HTERT RPE-1 (cell line): ENCODE data around the gene ACTL8.
"Not testable (repeated sequence)": the region's sequence is repeated elsewhere in the genome, so short reads cannot be mapped to it uniquely, and the experiment has no call there.

Experiments used
- in situ Hi-C: fragments of 300-500 bp; cut with MboI; formaldehyde crosslinking; loops from 4 replicates; pipeline ENCODE4 v1.14.3; 2020; ENCODE audit warnings: low sequenced_read_pairs

The ACTL8 gene

GRCh38 chr1:17734609-17735008 is 20.5 kb upstream of the ACTL8 start:
- in situ Hi-C loops: no loop called here

GRCh38 chr1:17735348-17735747 is 19.8 kb upstream of the ACTL8 start:
- in situ Hi-C loops: no loop called here

GRCh38 chr1:17735793-17736192 is 19.3 kb upstream of the ACTL8 start:
- in situ Hi-C loops: no loop called here

- in situ Hi-C loops: no loop called here
Observed at GRCh38 chr1:17736625-17737024, 18.5 kb upstream of the ACTL8 start.

GRCh38 chr1:17739050-17739449 is 16.1 kb upstream of the ACTL8 start:
- in situ Hi-C loops: no loop called here

- in situ Hi-C loops: no loop called here
Observed at GRCh38 chr1:17741052-17741451, 14.1 kb upstream of the ACTL8 start.

- in situ Hi-C loops: no loop called here
Observed at GRCh38 chr1:17742583-17742982, 12.6 kb upstream of the ACTL8 start.

GRCh38 chr1:17743008-17743647 is 12.0 kb upstream of the ACTL8 start:
- in situ Hi-C loops: no loop called here

- in situ Hi-C loops: no loop called here
Observed at GRCh38 chr1:17743925-17744324, 11.2 kb upstream of the ACTL8 start.

- in situ Hi-C loops: no loop called here
Observed at GRCh38 chr1:17744666-17745478, 10.3 kb upstream of the ACTL8 start.

- in situ Hi-C loops: no loop called here
Observed at GRCh38 chr1:17745479-17745955, 9.6 kb upstream of the ACTL8 start.

GRCh38 chr1:17746281-17746680 is 8.9 kb upstream of the ACTL8 start:
- in situ Hi-C loops: not testable (repeated sequence)

- in situ Hi-C loops: no loop called here
Observed at GRCh38 chr1:17746920-17747319, 8.2 kb upstream of the ACTL8 start.

- in situ Hi-C loops: no loop called here
Observed at GRCh38 chr1:17750333-17750732, 4.8 kb upstream of the ACTL8 start.

- in situ Hi-C loops: no loop called here
Observed at GRCh38 chr1:17752356-17752755, 2.8 kb upstream of the ACTL8 start.

- in situ Hi-C loops: no loop called here
Observed at GRCh38 chr1:17757426-17757825, 2.3 kb downstream of the ACTL8 start.

GRCh38 chr1:17759114-17759513 is 4.0 kb downstream of the ACTL8 start:
- in situ Hi-C loops: no loop called here

- in situ Hi-C loops: no loop called here
Observed at GRCh38 chr1:17762313-17762712, 7.2 kb downstream of the ACTL8 start.

- in situ Hi-C loops: no loop called here
Observed at GRCh38 chr1:17763417-17763816, 8.3 kb downstream of the ACTL8 start.

GRCh38 chr1:17763995-17764394 is 8.9 kb downstream of the ACTL8 start:
- in situ Hi-C loops: no loop called here

- in situ Hi-C loops: no loop called here
Observed at GRCh38 chr1:17764591-17764990, 9.5 kb downstream of the ACTL8 start.
